Measurements from ENCODE around the gene DOP1B. TPM values are rescaled to one million over a fixed set of nuclear protein-coding genes. Genes with fewer than 3 reads are reported as not detected.

The DOP1B gene, protein sequence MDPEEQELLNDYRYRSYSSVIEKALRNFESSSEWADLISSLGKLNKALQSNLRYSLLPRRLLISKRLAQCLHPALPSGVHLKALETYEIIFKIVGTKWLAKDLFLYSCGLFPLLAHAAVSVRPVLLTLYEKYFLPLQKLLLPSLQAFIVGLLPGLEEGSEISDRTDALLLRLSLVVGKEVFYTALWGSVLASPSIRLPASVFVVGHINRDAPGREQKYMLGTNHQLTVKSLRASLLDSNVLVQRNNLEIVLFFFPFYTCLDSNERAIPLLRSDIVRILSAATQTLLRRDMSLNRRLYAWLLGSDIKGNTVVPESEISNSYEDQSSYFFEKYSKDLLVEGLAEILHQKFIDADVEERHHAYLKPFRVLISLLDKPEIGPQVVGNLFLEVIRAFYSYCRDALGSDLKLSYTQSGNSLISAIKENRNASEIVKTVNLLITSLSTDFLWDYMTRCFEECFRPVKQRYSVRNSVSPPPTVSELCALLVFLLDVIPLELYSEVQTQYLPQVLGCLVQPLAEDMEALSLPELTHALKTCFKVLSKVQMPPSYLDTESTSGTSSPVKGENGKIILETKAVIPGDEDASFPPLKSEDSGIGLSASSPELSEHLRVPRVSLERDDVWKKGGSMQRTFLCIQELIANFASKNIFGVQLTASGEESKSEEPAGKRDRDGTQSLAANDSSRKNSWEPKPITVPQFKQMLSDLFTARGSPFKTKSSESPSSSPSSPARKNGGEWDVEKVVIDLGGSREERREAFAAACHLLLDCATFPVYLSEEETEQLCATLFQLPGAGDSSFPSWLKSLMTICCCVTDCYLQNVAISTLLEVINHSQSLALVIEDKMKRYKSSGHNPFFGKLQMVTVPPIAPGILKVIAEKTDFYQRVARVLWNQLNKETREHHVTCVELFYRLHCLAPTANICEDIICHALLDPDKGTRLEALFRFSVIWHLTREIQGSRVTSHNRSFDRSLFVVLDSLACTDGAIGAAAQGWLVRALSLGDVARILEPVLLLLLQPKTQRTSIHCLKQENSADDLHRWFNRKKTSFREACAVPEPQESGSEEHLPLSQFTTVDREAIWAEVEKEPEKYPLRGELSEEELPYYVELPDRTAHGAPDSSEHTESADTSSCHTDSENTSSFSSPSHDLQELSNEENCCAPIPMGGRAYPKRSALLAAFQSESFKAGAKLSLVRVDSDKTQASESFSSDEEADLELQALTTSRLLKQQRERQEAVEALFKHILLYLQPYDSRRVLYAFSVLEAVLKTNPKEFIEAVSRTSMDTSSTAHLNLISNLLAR (N-terminal part only)
- total RNA-seq, result 1 to 10 TPM; 7.8 to 8.0 TPM
- polyA plus RNA-seq (2013, experiment 1 of 2), result 8.4 TPM
- 9.0 TPM for polyA plus RNA-seq (2013, experiment 2 of 2)
- long read RNA-seq, experiment 1, result 0 reads
- long read RNA-seq, experiment 2, partial matches to known transcripts, result 2 of 4 reads
- long read RNA-seq, experiment 2, other reads (novel, unspliced or antisense), result 2 of 4 reads
- long read RNA-seq, experiment 3, partial matches to known transcripts, result 6 of 7 reads
- long read RNA-seq, experiment 3, other reads (novel, unspliced or antisense), result 1 of 7 reads
- long read RNA-seq, experiment 4, result 0 reads

GRCh38 chr21:36156815-36157670 lies at the start of gene DOP1B:
Gene DOP1B (plus strand): TSS chr21:36156824. CDS start chr21:36164734, 7,910 bp downstream.
- Mint-ChIP-seq H3K4me3 (peak within 1 kb of the TSS; percentile 60), H3K36me3 (ENCODE audit: low read depth) (no peaks in the 10 kb centered on the region), H3K27me3 (ENCODE audit: insufficient read depth) (peaks cover 34% of the 10 kb centered on the region), H3K4me1 (peaks cover 5% of the 10 kb centered on the region), H3K9me3 (no peaks in the 10 kb centered on the region), H3K27ac (no peak within 1 kb of the TSS)
- Histone ChIP-seq H3K9ac (ENCODE audit: extremely low read depth, low read length, poor library complexity, severe bottlenecking) (peak within 1 kb of the TSS; percentile 41), H3K27ac (ENCODE audit: low read depth, low read length) (peak within 1 kb of the TSS; percentile 78), H3K27me3 (ENCODE audit: control insufficient read depth, insufficient read depth, low read length, poor library complexity, severe bottlenecking) (peaks cover 29% of the 10 kb centered on the region), H3K36me3 (ENCODE audit: control insufficient read depth, insufficient read depth, low read length) (no peaks in the 10 kb centered on the region), H3K9me3 (ENCODE audit: control insufficient read depth, low read length) (no peaks in the 10 kb centered on the region), H3K4me1 (ENCODE audit: control insufficient read depth, insufficient read depth, low read length) (no peaks in the 10 kb centered on the region), H3K4me3 (ENCODE audit: low read length) (peak within 1 kb of the TSS; percentile 82)
- no peak for DNase-seq
- WGBS, 2 experiments (ENCODE audit: insufficient coverage in 1 of 2, insufficient read length in 1 of 2), result 1 to 3% methylated on average over 37 to 83 of the region's 83 CpGs
- TF ChIP-seq CTCF (conservative IDR thresholded peaks at IDR 0.05), result no peak

GRCh38 chr21:36109868-36110267 lies 46.8 kb upstream of the DOP1B start:
- Histone ChIP-seq H3K27ac (ENCODE audit: low read depth, low read length) (no peak overlapping the region), H3K9me3 (ENCODE audit: control insufficient read depth, low read length) (peaks cover 20% of the 10 kb centered on the region), H3K4me1 (ENCODE audit: control insufficient read depth, insufficient read depth, low read length) (no peaks in the 10 kb centered on the region), H3K9ac (ENCODE audit: extremely low read depth, low read length, poor library complexity, severe bottlenecking) (no peak overlapping the region), H3K27me3 (ENCODE audit: control insufficient read depth, insufficient read depth, low read length, poor library complexity, severe bottlenecking) (no peaks in the 10 kb centered on the region), H3K36me3 (ENCODE audit: control insufficient read depth, insufficient read depth, low read length) (no peaks in the 10 kb centered on the region), H3K4me3 (ENCODE audit: low read length) (no peak overlapping the region)
- H3K4me3 Mint-ChIP-seq, result no peak overlapping the region
- H3K9me3 Mint-ChIP-seq, result peaks cover 10% of the 10 kb centered on the region
- 96% methylated on average over 7 to 10 of the region's 10 CpGs for WGBS, 2 experiments (ENCODE audit: insufficient coverage in 1 of 2, insufficient read length in 1 of 2)
- H3K36me3 Mint-ChIP-seq (ENCODE audit: low read depth), result no peaks in the 10 kb centered on the region
- H3K27me3 Mint-ChIP-seq (ENCODE audit: insufficient read depth), result no peaks in the 10 kb centered on the region
- peaks cover 28% of the 10 kb centered on the region for H3K4me1 Mint-ChIP-seq
- DNase-seq, result no peak
- H3K27ac Mint-ChIP-seq, result no peak overlapping the region
- TF ChIP-seq CTCF (conservative IDR thresholded peaks at IDR 0.05), result no peak

All from endodermal cell (in vitro differentiated cells).